ENCODE results near the gene PIEZO1. TPM values are rescaled to one million over a fixed set of nuclear protein-coding genes. Genes with fewer than 3 reads are reported as not detected.
A peak's percentile ranks its signal among the peaks of the same experiment; 100 is the strongest.

The PIEZO1 gene
- total RNA-seq, 1 donor from 2014 or later = 111 TPM

DNA sequence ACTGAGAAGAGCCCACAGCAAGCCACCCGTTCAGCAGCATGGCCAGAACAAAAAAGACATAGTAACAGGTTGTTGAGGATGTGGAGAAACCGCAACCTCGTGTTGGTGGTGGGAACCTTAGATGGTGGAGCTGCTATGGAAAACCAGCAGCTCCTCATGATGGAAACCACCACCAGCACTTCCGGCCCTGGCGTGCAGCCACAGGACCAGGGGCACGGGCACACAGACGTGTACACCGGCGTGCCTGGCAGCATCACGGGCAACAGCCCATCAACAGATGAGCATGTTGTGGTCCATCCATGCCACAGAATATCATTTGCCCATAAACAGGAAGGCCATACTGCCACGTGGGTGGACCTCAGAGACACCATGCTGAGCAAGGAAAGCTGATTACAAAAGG is 66.8 kb downstream of the PIEZO1 start:
- intact Hi-C loops (cut with DNase I) = no loop called here
- DNase-seq (ENCODE audit: low spot score) (no peak), ATAC-seq (no peak)

DNA sequence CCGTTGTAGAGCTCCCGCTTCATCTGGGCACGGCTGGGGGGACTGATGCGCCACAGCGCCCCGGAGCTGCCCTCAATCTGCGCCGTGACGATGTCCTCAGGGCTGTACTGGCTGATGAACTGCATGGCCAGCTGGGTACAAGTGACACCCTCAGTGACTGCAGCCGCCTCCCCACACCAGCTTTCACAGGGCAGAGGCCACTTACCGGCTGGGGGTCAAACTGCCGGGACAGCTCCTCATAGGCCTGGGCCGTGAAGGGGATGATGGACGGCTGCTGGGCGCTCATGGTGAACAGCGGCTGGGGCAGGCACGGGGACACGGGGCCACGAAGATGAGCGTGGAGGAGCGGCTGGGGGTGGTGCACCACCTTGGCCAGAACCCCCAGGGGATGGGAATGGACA is 68.4 kb downstream of the PIEZO1 start:
- intact Hi-C loops (cut with DNase I) = no loop called here
- DNase-seq (ENCODE audit: low spot score) (no peak), ATAC-seq (no peak)

DNA sequence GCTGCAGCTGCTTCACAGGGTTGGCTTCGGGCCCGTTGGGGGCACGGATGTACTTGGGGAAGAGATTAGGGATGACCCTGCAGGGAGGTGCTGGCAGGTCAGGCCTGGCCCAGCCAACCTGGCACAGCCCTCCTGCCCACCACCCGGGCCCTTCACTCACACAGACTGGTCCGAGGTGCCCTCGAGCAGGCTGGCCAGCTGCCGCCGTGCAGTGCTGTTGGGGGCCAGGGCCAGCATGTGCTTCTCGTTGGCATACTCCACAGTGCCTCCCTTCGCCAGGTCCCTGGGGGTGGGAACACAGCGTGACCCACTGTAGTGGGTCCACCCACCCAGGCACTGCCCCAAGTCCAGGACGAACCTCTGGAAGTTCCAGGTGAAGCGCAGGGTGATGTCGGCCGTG is 68.8 kb downstream of the PIEZO1 start:
- intact Hi-C loops (cut with DNase I) = no loop called here
- ATAC-seq = no peak
- DNase-seq (ENCODE audit: low spot score) = no peak

DNA sequence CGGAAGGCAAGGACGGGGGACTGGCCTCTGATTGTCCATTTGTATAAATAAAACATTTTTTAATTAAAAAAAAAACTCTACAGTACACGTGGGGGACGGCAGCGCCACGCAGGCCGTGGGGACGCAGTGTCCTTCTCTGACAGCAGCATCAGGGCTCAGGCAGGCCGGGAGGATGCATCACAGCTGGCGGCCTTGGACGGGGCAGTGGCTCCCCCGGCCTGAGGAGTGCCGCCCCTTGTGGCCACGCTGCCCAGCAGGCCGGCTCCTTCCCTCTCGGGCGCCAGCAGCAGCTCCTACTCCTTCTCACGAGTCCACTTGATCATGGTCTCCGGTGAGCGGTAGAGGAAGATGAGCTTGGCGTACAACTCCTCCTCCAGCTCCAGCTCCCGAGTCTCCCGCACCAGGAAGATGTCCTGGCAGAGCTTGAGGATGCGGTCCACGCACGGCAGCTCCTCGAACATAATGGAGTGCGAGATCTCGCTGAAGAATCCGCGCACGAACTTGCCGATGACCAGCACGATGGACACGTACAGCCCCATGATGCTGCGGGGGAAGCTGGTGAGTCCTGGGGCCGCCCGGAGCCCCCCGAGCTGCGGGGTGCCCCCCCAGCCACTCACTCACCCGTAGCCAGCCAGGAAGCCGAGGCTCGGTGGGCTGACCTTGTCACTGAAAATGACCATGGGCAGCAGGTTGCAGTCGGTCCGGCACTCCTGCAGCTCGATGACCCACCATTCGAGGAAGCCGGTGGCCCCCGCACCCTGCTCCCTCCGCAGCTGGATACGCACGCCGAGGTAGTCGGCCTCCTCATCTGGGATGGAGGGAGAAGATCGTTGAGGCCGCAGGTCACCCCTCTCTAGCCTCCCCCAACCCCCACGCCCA is 69.5 kb downstream of the PIEZO1 start:
- DNase-seq (ENCODE audit: low spot score) (no peak), ATAC-seq (no peak)
- intact Hi-C loops (cut with DNase I) = no loop called here

DNA sequence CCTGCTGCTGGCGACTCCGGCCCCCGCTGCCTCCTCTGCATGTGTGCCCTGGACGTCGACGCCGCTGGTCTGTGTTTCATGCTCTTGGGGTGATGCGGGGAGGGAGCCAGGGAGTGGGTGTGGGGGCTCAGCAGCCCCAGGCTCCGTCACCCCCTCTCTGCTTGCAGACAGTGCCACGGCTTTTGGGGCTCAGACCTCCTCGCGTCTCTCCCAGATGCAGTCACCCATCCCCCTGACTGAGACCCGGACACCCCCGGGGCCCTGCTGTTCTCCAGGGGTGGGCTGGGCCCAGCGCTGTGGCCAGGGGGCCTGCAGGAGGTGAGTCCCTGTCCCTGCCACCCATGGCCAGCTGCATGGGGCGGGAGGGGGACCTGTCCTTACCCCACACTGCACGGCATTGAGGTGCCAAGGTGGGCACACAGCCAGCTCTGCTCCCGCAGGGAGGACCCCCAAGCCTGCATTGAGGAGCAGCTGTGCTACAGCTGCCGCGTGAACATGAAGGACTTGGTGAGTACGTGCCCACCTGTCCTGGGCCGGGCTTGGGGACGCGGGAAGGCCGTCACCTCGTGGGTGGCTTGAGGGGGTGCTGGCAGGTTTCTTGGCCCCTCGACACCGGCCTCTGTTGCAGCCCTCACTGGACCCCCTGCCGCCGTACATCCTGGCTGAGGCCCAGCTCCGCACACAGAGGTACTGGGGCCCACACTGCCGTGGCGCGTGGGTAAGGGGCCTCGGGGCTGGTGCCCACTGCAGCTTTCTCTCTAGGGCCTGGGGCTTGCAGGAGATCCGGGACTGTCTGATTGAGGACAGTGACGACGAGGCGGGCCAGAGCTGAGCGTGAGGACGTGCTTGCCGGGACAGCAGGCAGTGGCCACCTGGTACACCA is 70.4 kb downstream of the PIEZO1 start:
- no peak for DNase-seq (ENCODE audit: low spot score)
- no peak for ATAC-seq
- intact Hi-C loops (cut with DNase I) = no loop called here

DNA sequence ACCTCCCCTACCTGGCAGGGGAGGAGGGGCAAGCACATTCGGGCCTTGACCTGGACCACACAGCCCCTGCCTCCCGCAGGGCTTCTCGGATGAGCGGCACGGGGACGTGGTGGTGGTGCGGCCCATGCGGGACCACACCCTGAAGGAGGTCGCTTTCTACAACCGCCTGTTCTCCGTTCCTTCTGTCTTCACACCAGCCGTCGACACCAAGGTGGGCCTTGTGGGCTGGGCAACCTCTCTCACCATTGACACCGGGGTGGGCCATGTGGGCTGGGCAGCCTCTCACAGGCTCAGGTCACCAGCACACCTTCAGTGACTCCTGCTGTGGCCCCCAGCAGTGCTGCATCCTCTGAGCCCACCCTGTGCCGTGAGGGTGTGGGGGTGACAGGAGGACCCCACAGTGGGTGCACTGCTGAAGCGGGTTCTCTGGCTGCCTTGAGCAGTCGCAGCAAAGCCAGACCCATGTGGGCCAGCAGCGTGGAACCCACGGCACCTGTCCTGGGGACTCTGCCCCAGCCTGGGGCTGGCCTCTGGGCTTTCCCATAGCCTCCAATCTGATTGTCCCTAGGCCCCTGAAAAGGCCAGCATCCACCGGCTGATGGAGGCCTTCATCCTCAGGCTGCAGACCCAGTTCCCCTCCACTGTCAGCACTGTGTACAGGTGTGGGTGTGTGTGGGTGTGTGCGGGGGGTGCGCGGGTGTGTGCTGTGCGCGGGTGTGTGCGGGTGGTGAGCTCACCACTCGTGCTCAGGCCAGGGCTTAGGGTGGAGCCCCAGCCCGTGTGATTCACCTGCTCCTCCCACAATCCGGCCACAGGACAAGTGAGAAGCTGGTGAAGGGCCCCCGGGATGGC is 71.2 kb downstream of the PIEZO1 start:
- no peak for ATAC-seq
- no peak for DNase-seq (ENCODE audit: low spot score)
- intact Hi-C loops (cut with DNase I) = no loop called here

DNA sequence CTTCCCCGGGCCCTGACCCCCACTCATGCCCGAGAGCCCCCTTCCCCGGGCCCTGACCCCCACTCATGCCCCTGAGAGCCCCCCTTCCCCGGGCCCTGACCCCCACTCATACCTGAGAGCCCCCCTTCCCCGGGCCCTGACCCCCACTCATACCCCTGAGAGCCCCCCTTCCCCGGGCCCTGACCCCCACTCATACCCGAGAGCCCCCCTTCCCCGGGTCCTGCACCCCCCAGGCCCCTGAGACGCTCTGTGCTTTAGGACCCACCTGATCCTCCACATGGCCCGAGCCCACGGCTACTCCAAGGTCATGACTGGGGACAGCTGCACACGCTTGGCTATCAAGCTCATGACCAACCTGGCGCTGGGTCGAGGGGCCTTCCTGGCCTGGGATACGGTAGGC is 72.0 kb downstream of the PIEZO1 start:
- DNase-seq (ENCODE audit: low spot score) = no peak
- no peak for ATAC-seq
- intact Hi-C loops (cut with DNase I) = no loop called here

DNA sequence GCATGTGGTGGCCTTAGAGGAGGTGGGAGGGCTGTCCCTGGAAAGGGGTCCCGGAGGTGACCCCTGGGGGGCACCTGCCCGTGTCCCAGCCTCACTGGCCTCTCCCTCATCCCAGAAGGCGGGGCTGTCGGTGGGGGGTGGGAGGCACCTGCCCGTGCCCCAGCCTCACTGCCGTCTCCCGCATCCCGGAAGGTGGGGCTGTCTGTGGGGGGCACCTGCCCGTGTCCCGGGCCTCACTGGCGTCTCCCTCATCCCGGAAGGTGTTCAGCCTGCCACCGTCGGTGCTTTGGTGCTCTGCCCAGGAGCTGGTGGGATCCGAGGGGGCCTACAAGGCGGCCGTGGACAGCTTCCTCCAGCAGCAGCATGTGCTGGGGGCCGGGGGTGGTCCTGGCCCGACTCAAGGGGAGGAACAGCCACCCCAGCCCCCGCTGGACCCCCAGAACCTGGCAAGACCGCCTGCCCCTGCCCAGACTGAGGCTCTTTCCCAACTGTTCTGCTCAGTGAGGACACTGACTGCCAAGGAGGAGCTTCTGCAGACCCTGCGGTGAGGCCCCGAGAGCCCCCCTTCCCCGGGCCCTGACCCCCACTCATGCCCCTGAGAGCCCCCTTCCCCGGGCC is 72.5 kb downstream of the PIEZO1 start:
- no peak for DNase-seq (ENCODE audit: low spot score)
- intact Hi-C loops (cut with DNase I) = no loop called here
- no peak for ATAC-seq

DNA sequence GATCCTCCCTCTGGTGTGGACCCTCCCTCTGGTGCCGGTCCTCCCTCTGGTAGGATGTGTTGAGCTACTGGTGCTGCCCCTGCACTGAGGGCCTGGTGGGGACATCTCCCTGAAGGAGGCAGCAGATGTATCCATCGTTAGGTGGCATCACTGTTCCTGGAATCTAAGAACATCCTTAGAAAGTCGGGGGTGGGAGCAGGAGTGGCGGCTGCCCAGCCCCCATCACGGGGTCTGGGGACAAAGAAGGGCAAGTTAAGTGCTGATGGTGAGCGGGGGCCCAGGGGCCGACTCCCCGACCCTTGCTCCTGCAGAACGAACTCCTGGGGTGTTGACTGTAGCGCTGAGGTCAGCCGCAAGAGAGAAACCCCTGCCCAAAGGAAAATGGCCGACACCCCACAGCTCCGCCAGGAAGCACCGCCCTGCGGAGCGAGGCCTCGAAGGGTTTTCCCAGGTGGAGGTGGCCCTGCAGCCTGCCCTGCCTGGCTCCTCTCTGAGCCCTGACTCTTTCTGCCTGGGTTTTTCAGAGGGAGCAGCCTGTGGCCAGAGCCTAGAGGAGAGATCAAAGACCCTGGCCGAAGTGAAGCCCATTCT is 73.2 kb downstream of the PIEZO1 start:
- ATAC-seq = no peak

DNA sequence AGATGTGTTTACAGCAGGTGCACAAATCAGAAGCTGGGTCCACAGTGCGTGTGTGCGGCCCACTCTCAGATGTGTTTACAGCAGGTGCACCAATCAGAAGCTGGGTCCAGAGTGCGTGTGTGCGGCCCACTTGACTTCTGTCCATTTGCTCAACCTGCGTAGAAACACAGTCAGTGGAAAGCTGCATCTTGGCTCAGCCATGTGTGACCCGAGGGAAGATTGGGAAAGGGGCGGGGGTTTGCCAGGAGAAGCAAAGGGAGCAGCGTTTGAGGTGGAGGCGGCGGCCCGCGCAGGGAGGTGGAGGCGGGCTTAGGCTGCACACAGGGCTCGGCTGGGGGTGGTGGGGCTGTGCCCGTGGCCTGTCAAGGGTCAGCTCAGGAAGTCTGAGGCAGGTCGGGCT is 74.5 kb downstream of the PIEZO1 start:
- DNase-seq (ENCODE audit: low spot score) = no peak
- intact Hi-C loops (cut with DNase I) = no loop called here
- no peak for ATAC-seq

More for the DNA sequence above, 73.2 kb downstream of the PIEZO1 start:
- DNase-seq (ENCODE audit: low spot score) = no peak
- intact Hi-C loops (cut with DNase I) = no loop called here

DNA sequence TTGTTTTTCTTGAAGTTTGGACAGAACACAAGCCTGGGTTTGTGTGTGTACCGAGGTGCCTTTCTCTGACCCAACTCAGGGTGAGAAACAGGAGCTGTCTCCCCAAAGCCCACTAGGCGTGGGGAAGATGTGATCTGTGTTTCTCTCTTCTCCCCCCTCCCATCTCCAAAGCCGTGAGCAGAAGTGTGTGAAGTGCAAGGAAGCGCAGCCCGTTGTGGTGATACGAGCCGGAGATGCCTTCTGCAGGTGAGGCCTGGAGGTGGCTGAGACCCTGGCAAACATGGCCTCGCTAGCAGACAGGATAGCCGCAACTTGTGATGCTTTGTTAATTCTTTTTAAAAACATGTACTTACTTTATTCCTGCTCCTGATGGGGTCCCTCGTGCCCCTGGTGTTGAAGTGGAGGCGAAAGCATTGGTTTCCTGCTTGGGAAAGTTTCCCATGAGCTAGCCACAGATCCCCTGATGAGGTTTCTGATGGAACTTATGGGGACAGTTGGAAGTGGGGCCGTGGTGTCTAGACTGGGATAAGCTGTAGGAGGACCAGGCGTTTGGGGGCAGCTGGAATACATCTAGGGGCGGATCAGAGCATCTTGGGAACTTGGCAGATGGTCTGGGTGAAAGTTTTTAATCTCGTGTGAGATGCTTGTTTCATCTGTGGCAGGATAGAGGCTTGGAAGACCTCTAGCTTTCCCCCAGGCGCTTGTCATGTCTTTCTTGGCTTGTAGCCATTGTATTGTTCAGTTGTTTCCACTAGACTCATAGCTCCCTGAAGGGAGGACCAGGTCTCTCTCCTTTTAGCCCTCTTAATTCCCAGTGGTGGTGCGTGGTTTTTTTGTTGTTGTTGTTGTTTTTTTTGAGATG is 77.8 kb downstream of the PIEZO1 start:
- ATAC-seq (no peak), DNase-seq (ENCODE audit: low spot score) (no peak)
- intact Hi-C loops (cut with DNase I) = no loop called here

DNA sequence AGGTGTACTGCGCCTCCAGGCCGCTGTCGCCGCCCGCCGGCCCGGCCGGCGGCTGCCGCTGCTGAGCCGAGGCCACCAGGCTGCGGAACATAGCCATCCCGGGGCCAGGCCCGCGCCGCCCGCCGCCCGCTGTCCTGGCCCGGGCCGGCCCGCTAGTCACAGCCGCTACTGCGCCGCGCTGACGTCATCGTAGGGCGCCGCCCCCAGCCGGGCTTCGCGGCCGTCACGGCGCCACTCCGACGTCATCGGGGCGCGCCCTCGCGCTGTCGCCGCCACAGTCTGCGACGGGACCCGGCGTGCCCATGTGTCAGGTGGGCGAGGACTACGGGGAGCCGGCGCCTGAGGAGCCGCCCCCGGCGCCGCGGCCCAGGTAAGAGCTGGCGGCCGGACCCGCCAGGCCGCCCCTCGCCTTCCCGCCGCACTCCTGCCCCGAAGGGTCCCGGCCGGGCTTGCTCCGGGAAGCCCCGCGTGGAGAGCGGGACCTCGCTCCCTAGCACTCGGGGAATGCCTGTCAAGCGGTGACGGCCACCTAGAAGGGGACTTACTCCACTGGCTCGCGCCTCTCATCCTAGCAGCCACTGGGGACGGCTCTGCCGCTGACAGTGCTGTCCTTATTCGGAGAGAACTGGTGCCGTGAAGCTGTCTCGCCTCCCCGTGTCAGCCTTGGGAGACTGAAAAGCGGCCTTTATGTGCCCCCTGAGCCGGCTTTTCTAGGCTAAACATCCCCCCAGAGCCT is 78.6 kb downstream of the PIEZO1 start, which contains the start of the genes CTU2 and RNF166:
TSS of gene CTU2 (plus strand) at position 275 of the 736 bp plus-strand sequence. CDS start at position 303, 28 bp downstream.
TSS of gene RNF166 (minus strand) at position 180 of the 736 bp plus-strand sequence. CDS start at position 97, 83 bp downstream.
- ATAC-seq (peak; percentile 85), DNase-seq (ENCODE audit: low spot score) (peak; percentile 95)
- intact Hi-C loops (cut with DNase I) = no loop called here

DNA sequence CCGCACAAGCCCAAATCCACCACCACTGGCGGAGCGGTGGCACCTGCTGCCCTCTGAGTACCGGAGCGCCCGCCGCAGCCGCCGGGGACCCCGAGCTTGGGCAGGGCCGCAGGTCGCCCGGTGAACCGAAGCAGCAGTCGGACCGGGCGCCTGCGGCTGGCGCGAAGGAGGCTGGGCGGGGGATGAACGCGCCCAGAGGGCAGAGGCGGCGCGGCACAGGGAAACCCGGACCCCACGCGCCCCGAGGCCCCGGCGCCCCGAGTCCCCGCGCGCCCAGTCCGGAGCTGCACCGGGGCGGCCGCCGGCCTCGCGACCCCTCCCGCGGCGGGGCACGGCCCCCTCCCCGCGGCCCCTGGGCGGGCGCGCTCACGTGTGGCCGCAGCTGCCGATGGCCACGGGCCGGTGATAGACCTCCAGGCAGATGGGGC is 79.2 kb downstream of the PIEZO1 start:
- ATAC-seq (no peak), DNase-seq (ENCODE audit: low spot score) (no peak)
- intact Hi-C loops (cut with DNase I) = no loop called here

DNA sequence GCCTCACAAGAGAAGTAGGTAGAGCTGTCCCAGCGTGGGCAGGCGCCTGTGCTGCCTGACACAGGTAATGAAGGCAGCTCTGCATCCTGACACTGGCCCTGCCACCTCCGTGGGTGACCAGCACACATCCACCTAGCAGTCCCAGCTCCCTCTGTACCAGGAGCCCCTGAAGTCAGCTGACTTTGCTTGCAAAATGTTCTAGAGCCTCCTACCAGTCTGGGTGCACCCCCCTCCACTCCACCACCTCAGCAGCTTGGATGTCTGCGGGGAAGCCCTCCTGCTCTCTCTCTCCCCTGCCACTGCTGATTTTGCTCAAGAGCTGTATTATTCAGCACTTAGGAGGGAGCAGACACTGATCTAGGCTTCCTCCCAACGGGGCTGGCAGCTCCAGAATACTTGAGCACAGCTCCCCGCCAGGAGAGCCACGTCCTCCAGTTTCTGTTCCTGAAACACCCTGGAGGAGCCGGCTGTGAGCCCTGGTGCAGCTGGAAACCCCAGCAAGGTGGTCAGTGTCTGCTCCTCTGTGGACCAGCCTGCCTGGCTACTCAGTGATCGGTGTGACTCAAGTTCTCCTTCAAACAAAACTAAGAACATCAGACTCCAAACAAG is 79.8 kb downstream of the PIEZO1 start:
- DNase-seq (ENCODE audit: low spot score) = no peak
- intact Hi-C loops (cut with DNase I) = no loop called here
- no peak for ATAC-seq

DNA sequence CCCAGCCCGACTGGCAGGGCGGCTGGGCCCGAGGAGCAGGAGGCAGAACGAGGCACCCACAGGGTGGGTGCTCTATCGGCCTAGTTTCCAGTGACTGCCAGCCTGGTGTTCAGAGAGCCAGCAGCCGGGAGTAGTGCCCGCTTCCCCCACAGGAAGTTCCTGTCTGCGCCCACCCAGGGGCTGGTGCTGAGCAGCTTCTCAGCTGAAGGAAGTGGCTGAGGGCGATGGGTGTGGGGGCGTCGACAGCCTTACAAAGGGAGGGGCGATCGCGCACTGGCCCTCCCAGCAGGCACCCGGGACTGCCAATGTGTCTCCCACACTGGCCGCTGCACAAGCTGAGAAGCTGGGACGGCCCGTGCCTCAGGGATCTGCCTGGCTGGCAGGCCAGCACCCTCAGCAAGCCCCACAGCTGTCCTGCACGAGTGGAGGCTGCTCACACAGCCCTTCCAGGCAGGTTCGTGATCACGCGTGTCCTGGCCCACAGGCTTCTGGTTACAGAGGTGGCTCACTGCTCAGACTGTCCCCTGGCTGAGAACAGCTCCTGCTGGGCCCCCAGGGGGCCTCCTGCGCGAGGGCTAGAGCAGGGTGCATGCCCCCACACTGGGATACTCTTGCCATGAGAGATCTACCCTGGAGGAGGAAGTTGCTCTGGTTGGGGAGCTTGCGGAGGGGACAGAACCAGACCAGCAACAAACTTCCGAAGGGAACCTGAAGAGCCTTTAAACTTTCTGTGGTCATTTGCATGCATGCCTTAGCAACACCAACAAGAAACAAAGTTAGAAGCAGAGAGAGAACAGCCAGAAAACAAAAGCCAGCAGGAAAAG is 81.3 kb downstream of the PIEZO1 start:
- ATAC-seq (peak; percentile 25), DNase-seq (ENCODE audit: low spot score) (no peak)
- intact Hi-C loops (cut with DNase I) = no loop called here

Data from sciatic nerve (tissue), 2 donors.